Panc1 (cell line): ENCODE measurements around the gene PPIB. TPM values are rescaled to one million over a fixed set of nuclear protein-coding genes. Genes with fewer than 3 reads are reported as not detected.

Source experiments
- ATAC-seq: fragments of 200-7000 bp; cut with Tn5 transposase; 2 replicates; pipeline ENCODE4 v1.9.1; 2020; ENCODE audit warnings: mild to moderate bottlenecking, moderate library complexity
- BruUV-seq: library from RNA; stranded (reverse); fragments of 400-500 nt; replicated peaks from 2 replicates; lab custom pipeline; 2021; lab: Mats Ljungman, UMichigan
- CTCF ChIA-PET: fragments of 300-600 bp; sonication (Branson Sonifier 250); formaldehyde crosslinking; loops from one replicate; lab custom pipeline; 2022; ENCODE audit warnings: antibody characterized with exemption; lab: Charles Lee
- POLR2A ChIA-PET: fragments of 300-600 bp; sonication (Branson Sonifier 250); formaldehyde crosslinking; loops from one replicate; lab custom pipeline; 2022; ENCODE audit warnings: antibody characterized with exemption; lab: Charles Lee
- DNase-seq: peaks from one replicate; pipeline ENCODE4 v3.0.0-alpha.2; 2010; ENCODE audit warnings: low read depth, low spot score
- H3K27ac ChIP-seq: 2 replicates; pipeline ENCODE4 v1.5.1; 2011; ENCODE audit warnings: mild to moderate bottlenecking, low read length, inconsistent platforms
- H3K27me3 ChIP-seq: fragments of 200-500 bp; sonication (Bioruptor generic); 2 replicates; pipeline ENCODE4 v1.6.0; 2014; ENCODE audit warnings: low read length, inconsistent platforms; ENCODE audit not compliant: control insufficient read depth, insufficient read depth
- H3K36me3 ChIP-seq: fragments of 200-500 bp; sonication (Bioruptor generic); 2 replicates; pipeline ENCODE4 v1.5.1; 2014; ENCODE audit warnings: inconsistent platforms, mild to moderate bottlenecking, low read length, moderate library complexity; ENCODE audit not compliant: control insufficient read depth, insufficient read depth
- H3K4me1 ChIP-seq: 2 replicates; pipeline ENCODE4 v1.5.1; 2011; ENCODE audit warnings: inconsistent platforms, mild to moderate bottlenecking, low read length, moderate library complexity; ENCODE audit not compliant: control insufficient read depth, insufficient read depth
- H3K4me3 ChIP-seq, 2 experiments: 2 replicates each; pipeline ENCODE4 v1.5.1; 2011 to 2012; ENCODE audit warnings: low read depth in 2 of 2, low read length in 2 of 2, mild to moderate bottlenecking in 2 of 2, inconsistent platforms in 1 of 2, moderate library complexity in 1 of 2
- H3K9me3 ChIP-seq: fragments of 200-500 bp; sonication (Bioruptor generic); 2 replicates; pipeline ENCODE4 v1.5.1; 2014; ENCODE audit warnings: low read depth, mild to moderate bottlenecking, inconsistent platforms, low read length, moderate library complexity; ENCODE audit not compliant: control insufficient read depth, insufficient read depth
- POLR2AphosphoS5 ChIP-seq: IDR thresholded peaks from 2 replicates; pipeline ENCODE4 v1.6.1; 2012; ENCODE audit warnings: mild to moderate bottlenecking, low read depth, low read length, moderate library complexity
- SIN3A ChIP-seq: IDR thresholded peaks from 2 replicates; pipeline ENCODE4 v1.6.1; 2012; ENCODE audit warnings: low read depth, mild to moderate bottlenecking, low read length, moderate library complexity, borderline replicate concordance; ENCODE audit not compliant: insufficient read depth
- TCF7L2 ChIP-seq: IDR thresholded peaks from 2 replicates; pipeline ENCODE4 v1.6.1; 2011; ENCODE audit warnings: mild to moderate bottlenecking, low read depth, low read length, inconsistent platforms
- in situ Hi-C: cut with HindIII; loops from 2 replicates; pipeline ENCODE4 v1.10.0; 2016; ENCODE audit warnings: low sequenced_read_pairs, low pct_unique_long_range_greater_than_20kb
- intact Hi-C: fragments of 100-400 bp; cut with micrococcal nuclease; formaldehyde crosslinking; loops from one replicate; pipeline ENCODE4 v1.10.0; 2022; ENCODE audit not compliant: unreplicated experiment
- total RNA-seq: library from RNA; stranded (reverse); gene quantifications from one replicate; pipeline ENCODE4 v1.2.1, GENCODE V29; 2021; ENCODE audit not compliant: unreplicated experiment
- TF ChIP-seq, protein P1 (sequence below), 2 experiments: IDR thresholded peaks; 2 replicates each; pipeline ENCODE4 v1.6.1; 2011 to 2012; ENCODE audit warnings: low read depth in 2 of 2, control low read depth in 1 of 2, low read length in 1 of 2, mild to moderate bottlenecking in 1 of 2, moderate library complexity in 1 of 2; ENCODE audit not compliant: insufficient read depth in 1 of 2
- TF ChIP-seq, protein P2 (sequence below): fragments of 450-650 bp; IDR thresholded peaks from 2 replicates; pipeline ENCODE4 v1.5.1; 2017; ENCODE audit warnings: mild to moderate bottlenecking

PPIB gene
- total RNA-seq, 1 experiment from 2014 or later, result 407 TPM

DNA sequence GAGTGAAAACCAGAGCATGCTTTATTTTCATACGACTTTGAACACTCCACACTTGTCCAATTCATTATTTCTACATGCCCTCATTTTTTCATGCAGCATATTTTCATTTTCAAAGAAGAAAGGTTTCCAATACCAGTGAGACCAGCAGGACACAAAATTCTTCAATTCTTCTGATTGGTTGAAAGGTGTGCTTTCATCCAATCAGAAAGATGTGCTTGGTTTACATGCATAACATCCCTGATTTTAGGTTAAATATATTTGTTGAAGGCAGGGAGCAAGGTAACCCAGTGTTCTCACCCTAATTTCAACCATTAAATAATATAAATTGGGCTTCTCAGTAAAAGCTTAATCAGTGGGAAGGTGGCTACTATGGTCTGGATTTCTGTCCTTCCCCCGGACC lies 47.5 kb upstream of the PPIB start:
- no peaks in the 10 kb centered on the region for H3K36me3 ChIP-seq
- no peaks in the 10 kb centered on the region for H3K27me3 ChIP-seq
- POLR2A ChIA-PET, result interaction anchor here (0.6 to 0.7 kb wide), 2 partner anchors 14 kb away, joined by 3 to 7 read pairs; no protein-coding TSS in a partner anchor

DNA sequence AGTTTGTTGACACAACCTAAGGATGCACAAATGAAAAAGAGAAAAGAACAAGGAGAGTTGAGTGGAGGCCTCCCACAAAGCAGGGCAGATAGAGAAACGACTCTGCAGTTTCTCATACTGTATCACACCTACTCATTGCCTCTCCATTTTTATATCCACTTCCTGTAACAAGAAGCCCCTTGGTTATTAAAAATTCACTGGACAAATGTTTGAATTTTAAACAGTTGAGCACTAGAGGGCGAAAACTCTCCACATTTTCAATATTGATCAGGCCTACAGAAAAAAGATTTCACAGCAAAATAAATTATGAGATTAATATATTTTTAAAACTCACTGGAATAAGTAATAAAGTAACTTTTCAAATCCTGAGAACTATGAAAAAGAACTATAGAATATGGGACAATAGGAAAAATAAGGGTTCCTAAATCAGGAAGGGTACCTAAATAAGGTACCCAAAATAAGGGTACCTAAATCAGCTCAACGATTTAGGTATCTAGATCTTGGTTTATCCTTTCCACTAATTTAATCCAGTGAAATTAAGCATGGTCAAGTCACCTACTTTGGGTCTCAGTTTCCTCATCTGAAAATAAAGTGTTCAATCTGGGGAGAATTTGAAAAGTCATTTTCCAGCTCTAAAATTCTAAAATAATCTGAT lies 47.0 kb upstream of the PPIB start:
- CTCF ChIA-PET, result interaction anchor here (1.2 kb wide), 1 partner anchor 138 kb away, joined by 3 read pairs; no protein-coding TSS in a partner anchor
- H3K9me3 ChIP-seq, result no peaks in the 10 kb centered on the region
- no peaks in the 10 kb centered on the region for H3K27me3 ChIP-seq
- no TSS peak for BruUV-seq
- TF ChIP-seq TCF7L2, result no peak
- TF ChIP-seq, protein P1, sequence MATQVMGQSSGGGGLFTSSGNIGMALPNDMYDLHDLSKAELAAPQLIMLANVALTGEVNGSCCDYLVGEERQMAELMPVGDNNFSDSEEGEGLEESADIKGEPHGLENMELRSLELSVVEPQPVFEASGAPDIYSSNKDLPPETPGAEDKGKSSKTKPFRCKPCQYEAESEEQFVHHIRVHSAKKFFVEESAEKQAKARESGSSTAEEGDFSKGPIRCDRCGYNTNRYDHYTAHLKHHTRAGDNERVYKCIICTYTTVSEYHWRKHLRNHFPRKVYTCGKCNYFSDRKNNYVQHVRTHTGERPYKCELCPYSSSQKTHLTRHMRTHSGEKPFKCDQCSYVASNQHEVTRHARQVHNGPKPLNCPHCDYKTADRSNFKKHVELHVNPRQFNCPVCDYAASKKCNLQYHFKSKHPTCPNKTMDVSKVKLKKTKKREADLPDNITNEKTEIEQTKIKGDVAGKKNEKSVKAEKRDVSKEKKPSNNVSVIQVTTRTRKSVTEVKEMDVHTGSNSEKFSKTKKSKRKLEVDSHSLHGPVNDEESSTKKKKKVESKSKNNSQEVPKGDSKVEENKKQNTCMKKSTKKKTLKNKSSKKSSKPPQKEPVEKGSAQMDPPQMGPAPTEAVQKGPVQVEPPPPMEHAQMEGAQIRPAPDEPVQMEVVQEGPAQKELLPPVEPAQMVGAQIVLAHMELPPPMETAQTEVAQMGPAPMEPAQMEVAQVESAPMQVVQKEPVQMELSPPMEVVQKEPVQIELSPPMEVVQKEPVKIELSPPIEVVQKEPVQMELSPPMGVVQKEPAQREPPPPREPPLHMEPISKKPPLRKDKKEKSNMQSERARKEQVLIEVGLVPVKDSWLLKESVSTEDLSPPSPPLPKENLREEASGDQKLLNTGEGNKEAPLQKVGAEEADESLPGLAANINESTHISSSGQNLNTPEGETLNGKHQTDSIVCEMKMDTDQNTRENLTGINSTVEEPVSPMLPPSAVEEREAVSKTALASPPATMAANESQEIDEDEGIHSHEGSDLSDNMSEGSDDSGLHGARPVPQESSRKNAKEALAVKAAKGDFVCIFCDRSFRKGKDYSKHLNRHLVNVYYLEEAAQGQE (IDR thresholded peaks at IDR 0.05; ENCODE audit: insufficient read depth in 1 of 2, low read depth in 2 of 2, low read length in 1 of 2), result no peak
- TF ChIP-seq POLR2AphosphoS5, result no peak
- TF ChIP-seq, protein P2, sequence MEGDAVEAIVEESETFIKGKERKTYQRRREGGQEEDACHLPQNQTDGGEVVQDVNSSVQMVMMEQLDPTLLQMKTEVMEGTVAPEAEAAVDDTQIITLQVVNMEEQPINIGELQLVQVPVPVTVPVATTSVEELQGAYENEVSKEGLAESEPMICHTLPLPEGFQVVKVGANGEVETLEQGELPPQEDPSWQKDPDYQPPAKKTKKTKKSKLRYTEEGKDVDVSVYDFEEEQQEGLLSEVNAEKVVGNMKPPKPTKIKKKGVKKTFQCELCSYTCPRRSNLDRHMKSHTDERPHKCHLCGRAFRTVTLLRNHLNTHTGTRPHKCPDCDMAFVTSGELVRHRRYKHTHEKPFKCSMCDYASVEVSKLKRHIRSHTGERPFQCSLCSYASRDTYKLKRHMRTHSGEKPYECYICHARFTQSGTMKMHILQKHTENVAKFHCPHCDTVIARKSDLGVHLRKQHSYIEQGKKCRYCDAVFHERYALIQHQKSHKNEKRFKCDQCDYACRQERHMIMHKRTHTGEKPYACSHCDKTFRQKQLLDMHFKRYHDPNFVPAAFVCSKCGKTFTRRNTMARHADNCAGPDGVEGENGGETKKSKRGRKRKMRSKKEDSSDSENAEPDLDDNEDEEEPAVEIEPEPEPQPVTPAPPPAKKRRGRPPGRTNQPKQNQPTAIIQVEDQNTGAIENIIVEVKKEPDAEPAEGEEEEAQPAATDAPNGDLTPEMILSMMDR, result peak; percentile 62; the same call in 1 of the 2 replicates
- no peak for TF ChIP-seq SIN3A
- in situ Hi-C loops, result no loop called here
- no peak overlapping the region for H3K4me3 ChIP-seq
- no peaks in the 10 kb centered on the region for H3K4me1 ChIP-seq
- POLR2A ChIA-PET, result interaction anchor here (0.6 to 0.7 kb wide), 2 partner anchors 13 to 15 kb away, joined by 3 to 7 read pairs; no protein-coding TSS in a partner anchor
- DNase-seq, result peak; percentile 20
- H3K36me3 ChIP-seq, result peaks cover 3% of the 10 kb centered on the region; the same call in 1 of the 2 replicates
- intact Hi-C loops, result loop anchor here (5.0 kb wide), 1 partner anchor 147 kb away; the partner anchor contains the start of gene CSNK1G1
- 0 out of 2 replicates have a peak, but pooled peaks have one; percentile 34 for ATAC-seq
- no peak overlapping the region for H3K27ac ChIP-seq

More for the DNA sequence above, 47.5 kb upstream of the PPIB start:
- Histone ChIP-seq H3K27ac (no peak overlapping the region), H3K4me1 (no peaks in the 10 kb centered on the region), H3K9me3 (no peaks in the 10 kb centered on the region), H3K4me3 (no peak overlapping the region)
- CTCF ChIA-PET, result interaction anchor here (1.2 kb wide), 1 partner anchor 137 kb away, joined by 3 read pairs; no protein-coding TSS in a partner anchor
- no peak for DNase-seq
- TF ChIP-seq SIN3A (no peak), TCF7L2 (no peak)
- intact Hi-C loops, result loop anchor here (5.0 kb wide), 1 partner anchor 147 kb away; the partner anchor contains the start of gene CSNK1G1
- in situ Hi-C loops, result no loop called here
- ATAC-seq, result no peak
- BruUV-seq, result no TSS peak
